Astrocyte of the spinal cord (primary cell): ENCODE results near the gene PGAP3.

Experiments used
- DNase-seq: peaks from one replicate; pipeline ENCODE4 v3.0.0; 2011; ENCODE audit warnings: low read depth, low spot score
- H3K4me3 ChIP-seq: 2 replicates; pipeline ENCODE4 v1.5.1; 2011; ENCODE audit warnings: low read depth, mild to moderate bottlenecking, low read length, moderate library complexity
- in situ Hi-C: cut with HindIII; loops from 2 replicates; pipeline ENCODE4 v1.10.0; 2017; ENCODE audit warnings: low sequenced_read_pairs
- TF ChIP-seq, protein P1 (sequence below): IDR thresholded peaks from 2 replicates; pipeline ENCODE4 v1.5.1; 2012; ENCODE audit warnings: low read depth, mild to moderate bottlenecking, low read length, inconsistent platforms

PGAP3 gene

DNA sequence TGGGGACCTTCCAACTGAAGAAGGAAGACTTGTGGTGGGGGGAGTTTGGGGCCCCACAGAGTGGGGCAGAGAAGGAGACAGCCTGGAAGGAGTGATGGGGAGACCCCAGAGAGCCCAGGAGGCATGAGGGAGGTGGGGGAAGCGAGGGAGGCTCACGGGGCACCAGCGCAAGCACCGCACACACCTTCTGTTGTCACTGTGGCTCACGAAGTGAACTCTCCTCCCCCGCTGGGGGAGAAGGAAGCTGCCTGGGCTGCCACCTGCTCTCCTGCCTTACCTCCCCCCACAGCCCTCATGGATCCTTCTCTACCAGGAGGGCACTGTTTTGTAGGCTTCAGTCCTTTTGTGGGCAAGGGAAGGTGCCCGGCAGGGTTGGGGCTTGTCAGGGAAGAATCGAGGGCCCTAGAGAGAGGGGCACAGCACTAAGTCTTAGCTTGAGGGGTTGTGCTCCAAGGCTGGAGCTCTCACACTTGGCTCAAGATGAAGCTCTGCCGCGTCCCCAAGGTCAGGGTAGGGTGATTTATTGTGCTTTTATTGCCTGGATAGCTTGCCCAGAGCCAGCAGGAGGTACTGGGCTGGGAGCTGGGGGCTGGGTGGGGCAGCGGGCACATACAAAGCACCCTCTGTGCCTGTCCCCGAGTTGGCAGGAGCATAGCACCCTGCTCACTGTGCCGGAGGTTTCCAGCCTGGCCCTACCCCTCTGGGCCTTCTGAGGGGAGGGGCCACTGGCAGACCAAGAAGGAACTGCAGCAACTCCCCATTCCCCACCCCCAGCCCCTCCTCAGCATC, 55.5 kb downstream of the PGAP3 start:
- TF ChIP-seq, protein P1, sequence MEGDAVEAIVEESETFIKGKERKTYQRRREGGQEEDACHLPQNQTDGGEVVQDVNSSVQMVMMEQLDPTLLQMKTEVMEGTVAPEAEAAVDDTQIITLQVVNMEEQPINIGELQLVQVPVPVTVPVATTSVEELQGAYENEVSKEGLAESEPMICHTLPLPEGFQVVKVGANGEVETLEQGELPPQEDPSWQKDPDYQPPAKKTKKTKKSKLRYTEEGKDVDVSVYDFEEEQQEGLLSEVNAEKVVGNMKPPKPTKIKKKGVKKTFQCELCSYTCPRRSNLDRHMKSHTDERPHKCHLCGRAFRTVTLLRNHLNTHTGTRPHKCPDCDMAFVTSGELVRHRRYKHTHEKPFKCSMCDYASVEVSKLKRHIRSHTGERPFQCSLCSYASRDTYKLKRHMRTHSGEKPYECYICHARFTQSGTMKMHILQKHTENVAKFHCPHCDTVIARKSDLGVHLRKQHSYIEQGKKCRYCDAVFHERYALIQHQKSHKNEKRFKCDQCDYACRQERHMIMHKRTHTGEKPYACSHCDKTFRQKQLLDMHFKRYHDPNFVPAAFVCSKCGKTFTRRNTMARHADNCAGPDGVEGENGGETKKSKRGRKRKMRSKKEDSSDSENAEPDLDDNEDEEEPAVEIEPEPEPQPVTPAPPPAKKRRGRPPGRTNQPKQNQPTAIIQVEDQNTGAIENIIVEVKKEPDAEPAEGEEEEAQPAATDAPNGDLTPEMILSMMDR = no peak
- in situ Hi-C loops = no loop called here
- DNase-seq = no peak
- no peak overlapping the region for H3K4me3 ChIP-seq

DNA sequence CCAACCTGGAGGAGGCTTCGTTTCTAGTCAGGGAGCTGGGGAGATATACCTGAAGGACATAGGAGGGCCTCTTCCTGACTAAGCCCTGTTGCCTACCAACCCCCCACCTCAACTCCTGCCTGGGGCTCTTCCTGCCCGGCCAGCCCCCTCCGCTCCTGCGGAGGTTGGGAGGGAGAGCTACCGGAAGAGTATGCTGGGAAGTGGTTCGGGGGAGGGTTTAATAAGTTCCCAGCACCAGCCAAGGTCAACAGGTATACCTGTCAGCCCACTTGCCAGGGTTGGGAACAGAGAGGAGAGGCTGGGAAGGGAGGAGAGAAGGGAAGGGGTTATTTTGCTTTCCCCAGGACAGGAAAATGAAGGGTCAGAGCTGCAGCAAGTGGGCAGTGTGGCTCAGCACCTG, 56.5 kb downstream of the PGAP3 start:
- in situ Hi-C loops = no loop called here

DNA sequence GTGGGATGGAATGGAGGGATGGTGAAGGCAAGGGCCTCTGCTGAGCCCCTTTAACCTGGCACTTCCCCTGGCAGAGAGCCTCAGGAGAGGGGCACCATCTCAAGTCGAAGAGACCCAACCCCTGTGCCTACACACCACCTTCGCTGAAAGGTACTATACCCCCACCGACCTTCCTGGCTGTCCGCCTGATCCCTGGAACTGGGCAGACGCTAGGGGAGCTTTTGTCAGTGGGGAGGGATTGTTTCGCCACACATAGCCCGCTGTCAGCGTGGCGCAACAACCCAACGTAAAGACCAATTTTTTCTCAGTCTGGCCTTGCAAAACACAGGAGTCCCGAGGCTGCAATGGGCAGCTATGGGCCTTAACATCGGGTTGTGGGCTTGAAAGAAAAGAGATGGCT, 58.0 kb downstream of the PGAP3 start:
- in situ Hi-C loops = no loop called here

More for the DNA sequence above, 56.5 kb downstream of the PGAP3 start:
- no peak for DNase-seq
- no peak overlapping the region for H3K4me3 ChIP-seq
- TF ChIP-seq, protein P1 = no peak

DNA sequence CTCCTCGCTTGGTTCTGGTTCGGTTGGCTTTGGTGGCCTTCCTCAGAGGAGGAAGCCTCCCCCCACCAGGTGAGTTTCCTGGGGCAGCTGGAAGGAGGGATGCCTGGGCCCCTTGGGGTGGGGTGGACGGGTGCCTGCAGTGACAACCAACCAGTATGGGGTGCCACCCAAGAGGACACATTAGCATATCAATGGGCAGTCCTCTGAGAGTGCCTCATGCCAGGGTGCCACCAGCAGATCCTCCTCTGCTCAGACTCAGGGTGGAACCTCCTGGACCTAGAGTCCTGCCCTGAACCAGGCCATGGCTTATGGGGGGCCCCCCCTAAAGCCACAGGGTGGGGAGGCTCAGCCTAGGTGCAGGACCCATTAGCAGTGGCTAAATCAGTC, 58.4 kb downstream of the PGAP3 start:
- in situ Hi-C loops = no loop called here
- no peak overlapping the region for H3K4me3 ChIP-seq
- TF ChIP-seq, protein P1 = no peak
- no peak for DNase-seq

More for the DNA sequence above, 58.0 kb downstream of the PGAP3 start:
- DNase-seq = no peak
- H3K4me3 ChIP-seq = no peak overlapping the region
- TF ChIP-seq, protein P1 = no peak

DNA sequence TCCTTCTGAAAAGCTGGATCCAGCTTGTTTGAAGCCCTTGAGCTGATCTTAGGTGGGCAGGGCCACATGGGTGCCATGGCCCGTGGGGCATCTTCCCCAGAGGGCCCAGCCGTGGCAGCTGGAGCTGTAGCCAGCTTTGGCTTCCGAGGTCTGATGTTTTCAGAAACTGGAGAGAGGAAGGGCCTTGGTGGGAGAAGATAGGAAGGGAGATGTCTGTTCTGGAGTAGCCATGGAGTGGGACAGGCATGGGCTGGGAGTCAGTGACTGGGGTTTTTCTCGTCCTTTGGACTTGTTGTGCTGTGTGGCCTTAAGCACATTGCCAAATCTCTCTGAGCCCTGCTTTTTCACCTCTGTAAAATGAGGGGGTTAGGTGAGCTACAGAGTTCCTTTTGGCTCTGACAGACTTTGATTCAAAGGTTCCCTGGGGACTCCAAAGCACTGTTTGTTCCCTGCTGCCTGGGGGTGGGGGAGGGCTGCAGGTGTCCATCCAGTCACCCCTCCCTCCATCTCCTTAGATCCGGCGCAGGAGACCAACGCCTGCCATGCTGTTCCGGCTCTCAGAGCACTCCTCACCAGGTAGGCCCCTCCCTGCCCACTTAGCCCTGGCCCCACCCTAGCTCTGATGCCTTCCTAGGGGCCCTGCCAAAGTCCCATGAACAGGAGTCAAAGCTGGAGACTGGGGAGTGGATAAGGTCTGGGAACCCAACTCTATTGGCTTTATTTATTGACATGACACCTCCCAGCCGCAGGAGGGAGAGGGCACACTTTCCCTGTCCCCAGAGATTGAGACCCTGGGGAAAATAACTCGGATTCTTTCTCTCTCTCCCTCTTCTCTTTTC, 59.0 kb downstream of the PGAP3 start:
- H3K4me3 ChIP-seq = no peak overlapping the region
- in situ Hi-C loops = no loop called here
- DNase-seq = no peak
- TF ChIP-seq, protein P1 = no peak

DNA sequence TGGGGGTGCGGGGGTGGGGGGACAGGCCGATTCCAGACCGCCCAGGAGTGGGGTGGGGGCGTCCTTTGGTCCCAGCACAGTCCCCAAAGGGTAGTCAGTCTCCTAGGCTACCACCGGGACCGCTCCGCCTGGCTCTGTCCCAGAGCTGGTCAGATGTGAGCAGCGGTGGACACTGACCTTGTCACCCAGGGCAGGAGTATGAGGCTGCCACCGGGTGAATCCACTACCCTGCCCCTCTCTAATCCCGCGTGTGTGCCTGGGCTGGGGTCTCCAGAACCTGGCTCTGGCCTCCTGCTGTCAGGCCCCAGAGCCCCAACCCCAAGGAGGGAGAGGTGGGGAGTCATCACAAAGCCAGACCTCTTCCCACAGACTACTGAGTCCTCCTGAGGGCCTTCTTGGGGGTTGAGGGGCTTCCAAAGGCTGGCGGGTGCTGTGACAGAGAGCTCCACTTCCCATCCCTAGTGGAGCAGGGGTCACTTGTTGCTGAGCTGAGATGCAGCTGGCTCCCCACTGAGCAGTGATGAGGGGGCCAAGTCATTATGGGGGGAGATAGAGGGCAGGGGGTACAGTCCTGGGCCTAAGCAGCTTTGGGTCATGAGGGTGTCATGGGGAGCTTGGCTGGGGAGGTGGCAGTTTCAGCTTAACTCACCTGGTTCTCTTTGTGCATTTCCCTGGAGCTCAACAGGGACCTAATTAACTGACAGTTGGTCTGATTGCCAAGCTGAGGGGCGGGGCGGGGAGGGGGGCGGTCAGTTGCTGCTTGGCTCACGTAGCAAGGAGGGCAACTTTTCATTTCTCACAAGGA, 59.9 kb downstream of the PGAP3 start:
- no peak for DNase-seq
- no peak overlapping the region for H3K4me3 ChIP-seq
- TF ChIP-seq, protein P1 = no peak
- in situ Hi-C loops = no loop called here
